Smooth muscle cell of the brain vasculature (primary cell): ENCODE data around the gene VCP.

ENCODE experiments used
- DNase-seq: peaks from one replicate; pipeline ENCODE4 v3.0.0-alpha.2; 2012; ENCODE audit warnings: low read depth, low spot score

VCP gene

DNA sequence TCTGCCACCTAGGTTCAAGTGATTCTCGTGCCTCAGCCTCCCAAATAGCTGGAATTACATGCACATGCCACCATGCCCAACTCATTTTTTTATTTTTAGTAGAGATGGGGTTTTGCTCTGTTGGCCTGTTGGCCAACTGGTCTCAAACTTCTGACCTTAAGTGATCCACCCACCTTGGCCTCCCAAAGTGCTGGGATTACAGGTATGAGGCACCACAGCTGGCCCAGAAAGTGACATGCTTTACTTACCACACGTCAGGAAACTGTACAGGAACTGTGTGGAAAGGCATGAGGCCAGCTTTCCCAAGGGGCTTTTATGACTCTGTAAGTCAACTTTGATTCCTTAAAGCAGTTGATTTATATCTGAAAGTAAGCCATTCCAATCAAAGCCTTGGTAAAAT, 57.9 kb downstream of the VCP start:
- DNase-seq, result no peak

DNA sequence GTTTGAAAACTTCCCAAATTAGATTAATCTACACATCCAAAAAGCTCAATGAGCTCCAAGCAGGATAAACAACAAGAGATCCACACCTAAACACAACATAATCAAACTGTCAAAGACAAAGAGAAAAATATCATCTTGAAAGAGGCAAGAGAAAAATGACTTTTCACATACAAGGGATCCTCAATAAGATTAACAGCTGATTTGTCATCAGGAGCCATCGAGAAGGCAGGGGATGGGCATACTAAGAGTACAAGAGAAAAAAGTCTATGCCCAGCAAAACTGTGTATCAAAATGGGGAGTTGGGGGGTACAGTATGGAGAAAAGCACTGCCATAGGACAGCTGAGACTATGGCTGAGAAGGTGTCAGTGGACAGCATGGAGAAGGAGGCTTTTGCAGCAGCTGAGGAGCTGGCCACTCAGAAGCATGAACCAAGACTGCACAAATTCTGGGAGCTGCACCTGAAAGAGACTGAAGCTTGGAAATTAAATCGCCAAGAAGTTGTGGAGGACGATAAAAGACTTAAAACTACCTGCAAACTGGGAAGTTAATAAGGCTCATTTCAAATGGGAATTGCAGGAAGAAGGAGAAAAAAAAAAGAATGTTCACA, 62.0 kb downstream of the VCP start:
- DNase-seq, result no peak
